H1 (cell line): ENCODE measurements around the gene PHACTR1.

Experiments used
- EP300 ChIP-seq, 2 experiments: IDR thresholded peaks; 1 replicate in 1 of 2; 2 replicates in 1 of 2; pipeline ENCODE4 v1.6.1; 2011 to 2012; ENCODE audit warnings: low read depth in 2 of 2, low read length in 2 of 2, mild to moderate bottlenecking in 2 of 2, borderline replicate concordance in 1 of 2, inconsistent platforms in 1 of 2, moderate library complexity in 1 of 2
- POLR2AphosphoS5 ChIP-seq: IDR thresholded peaks from 2 replicates; pipeline ENCODE4 v1.6.1; 2011; ENCODE audit warnings: low read depth, low read length
- TF ChIP-seq, protein P1 (sequence below): IDR thresholded peaks from 2 replicates; pipeline ENCODE4 v1.6.1; 2012; ENCODE audit warnings: low read length, inconsistent platforms

DNA sequence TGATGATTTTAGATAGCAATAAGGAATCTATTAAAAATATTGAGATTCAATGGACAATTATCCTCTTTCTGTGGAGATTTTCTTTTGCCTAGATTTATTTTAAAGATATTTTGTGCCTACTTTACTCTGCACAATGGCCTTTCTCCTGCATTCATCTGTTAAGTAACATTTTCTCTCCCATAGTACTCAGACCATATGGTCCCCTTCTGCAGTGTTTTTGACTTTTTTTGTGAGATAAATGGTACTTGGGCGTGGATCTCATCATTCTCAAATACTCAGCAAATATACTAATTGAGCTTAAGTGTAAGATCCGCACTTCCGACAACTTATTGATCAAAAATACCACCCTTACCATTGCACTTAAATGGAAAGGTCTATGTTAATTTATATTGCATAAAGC is 55.8 kb downstream of the PHACTR1 start:
- TF ChIP-seq EP300 (IDR thresholded peaks at IDR 0.05; ENCODE audit: borderline replicate concordance in 1 of 2, low read depth in 2 of 2, low read length in 2 of 2): no peak
- TF ChIP-seq, protein P1, sequence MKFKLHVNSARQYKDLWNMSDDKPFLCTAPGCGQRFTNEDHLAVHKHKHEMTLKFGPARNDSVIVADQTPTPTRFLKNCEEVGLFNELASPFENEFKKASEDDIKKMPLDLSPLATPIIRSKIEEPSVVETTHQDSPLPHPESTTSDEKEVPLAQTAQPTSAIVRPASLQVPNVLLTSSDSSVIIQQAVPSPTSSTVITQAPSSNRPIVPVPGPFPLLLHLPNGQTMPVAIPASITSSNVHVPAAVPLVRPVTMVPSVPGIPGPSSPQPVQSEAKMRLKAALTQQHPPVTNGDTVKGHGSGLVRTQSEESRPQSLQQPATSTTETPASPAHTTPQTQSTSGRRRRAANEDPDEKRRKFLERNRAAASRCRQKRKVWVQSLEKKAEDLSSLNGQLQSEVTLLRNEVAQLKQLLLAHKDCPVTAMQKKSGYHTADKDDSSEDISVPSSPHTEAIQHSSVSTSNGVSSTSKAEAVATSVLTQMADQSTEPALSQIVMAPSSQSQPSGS: no peak
- TF ChIP-seq POLR2AphosphoS5: no peak
